ENCODE data around the gene CTBP2.

The CTBP2 gene

DNA sequence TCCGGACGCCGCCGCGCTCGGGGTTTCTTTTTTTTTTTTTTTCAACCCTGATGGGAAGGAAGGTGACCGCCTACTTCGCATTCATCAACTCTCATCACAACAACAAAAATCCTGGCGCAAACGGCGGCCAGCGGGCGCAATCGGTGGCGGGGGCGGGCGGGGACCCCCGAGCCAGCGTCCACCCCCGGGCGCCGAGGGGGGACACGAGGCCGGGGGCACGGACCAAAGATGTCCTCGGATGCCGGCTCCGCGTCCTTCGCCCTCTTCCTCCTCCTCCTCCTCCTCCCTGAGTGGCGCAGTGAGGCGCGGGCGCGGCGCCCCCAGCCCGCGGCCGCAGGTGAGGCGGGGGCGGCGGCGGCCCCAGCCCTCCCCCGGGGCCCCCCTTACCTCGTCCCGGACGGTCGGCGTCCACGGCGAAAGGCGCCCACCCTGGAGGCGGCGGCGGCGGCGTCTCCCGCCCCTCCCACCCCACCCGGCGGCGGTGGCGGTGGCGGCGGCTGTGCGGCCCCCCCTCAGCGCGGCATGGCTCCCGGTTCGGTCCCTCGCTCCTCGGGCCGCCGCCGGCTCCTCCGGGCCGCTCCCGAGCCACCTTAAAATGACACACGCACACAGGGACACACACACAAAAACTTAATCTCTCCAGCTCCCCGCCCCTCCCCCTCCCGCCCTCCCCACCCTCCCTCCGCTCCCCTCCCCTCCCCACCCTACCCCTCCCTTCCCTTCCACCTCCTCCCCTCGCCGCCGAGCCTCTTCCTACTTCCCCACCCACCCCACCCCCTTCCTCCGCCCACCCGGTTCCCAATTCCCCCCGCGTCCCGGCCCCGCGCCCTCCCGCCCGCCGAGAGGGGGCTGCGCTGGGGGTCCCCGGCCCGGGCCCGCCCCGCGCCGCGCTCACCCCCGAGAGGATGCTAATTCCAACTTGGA is at the start of gene CTBP2:
CTBP2 (minus strand) TSS at position 632 of the 924 bp plus-strand sequence.
- no peak for DNase-seq (ENCODE audit: low spot score)

GRCh38 chr10:125209591-125210355 is 49.4 kb upstream of the CTBP2 start:
- DNase-seq (ENCODE audit: low spot score): peak; percentile 50

DNA sequence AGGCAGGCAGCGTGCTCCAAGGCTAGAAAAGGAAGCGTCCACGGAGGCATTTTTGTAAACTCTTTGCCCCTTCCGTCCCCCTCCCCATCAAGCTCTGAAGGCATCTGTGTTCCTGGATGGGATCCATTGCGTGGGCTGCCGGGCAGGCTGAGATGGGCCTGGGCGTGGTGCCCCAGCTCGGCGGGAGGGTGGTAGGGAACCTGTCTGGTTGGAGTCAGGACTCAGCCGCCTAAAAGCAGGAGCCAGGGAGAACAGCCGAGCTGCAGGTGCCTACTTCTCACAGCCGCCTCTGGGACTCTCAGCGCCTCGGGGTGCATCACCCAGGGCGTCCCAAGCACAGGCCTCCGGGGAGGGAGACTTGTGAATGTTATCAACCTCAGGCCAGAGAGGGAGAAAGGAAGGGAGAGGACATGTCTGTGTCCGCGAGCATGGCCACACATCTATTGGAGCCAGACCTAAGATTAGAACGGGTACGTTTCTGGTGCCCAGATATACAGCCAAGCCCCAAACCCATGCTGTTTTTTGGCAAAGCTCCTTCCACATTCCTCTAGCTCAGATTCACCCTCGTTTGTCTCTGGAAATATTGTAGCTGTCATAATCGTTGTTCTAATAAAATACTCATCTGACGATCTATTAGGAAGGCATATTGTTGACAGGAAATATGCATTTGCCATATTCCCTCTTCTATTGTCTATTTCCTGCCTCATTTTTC is 48.6 kb upstream of the CTBP2 start:
- DNase-seq (ENCODE audit: low spot score): no peak

DNA sequence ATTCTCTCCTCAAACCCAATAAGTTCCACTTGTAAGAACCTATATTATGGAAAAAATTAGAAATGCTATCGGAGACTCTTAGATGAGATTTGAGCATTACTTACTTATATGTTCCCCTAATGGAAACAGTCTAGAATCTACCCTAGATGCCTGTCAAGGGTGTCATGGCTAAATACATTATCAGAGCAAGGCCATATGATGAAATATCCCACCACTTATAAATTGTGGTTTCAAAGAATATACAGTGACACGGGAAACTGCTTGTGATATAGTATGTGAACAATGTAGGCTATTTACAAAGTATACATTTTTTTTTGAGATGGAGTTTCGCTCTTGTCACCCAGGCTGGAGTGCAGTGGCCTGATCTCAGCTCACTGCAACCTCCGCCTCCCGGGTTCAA is 46.3 kb upstream of the CTBP2 start:
- no peak for DNase-seq (ENCODE audit: low spot score)

DNA sequence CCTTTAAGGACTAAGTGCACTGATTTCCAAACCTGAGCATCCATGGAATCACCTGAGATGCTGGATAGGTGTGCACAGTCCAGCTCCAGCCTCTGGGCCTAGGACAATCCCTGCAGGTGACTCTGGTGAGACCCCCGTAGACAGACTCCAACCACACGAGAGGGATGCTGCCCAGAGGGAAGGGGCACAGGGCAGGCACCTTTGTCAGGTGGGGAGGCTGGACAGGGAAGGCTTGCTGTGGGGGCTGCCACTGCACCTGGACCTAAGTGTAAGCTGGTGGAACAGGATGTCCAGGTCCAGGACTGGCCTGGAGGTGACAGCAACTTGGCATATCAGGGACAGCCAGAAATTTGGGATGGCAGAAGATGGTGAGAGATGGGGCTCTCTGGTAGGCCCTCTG is 45.1 kb upstream of the CTBP2 start:
- no peak for DNase-seq (ENCODE audit: low spot score)

- no peak for DNase-seq (ENCODE audit: low spot score)
Measured at GRCh38 chr10:125204400-125204799, 44.0 kb upstream of the CTBP2 start.

DNA sequence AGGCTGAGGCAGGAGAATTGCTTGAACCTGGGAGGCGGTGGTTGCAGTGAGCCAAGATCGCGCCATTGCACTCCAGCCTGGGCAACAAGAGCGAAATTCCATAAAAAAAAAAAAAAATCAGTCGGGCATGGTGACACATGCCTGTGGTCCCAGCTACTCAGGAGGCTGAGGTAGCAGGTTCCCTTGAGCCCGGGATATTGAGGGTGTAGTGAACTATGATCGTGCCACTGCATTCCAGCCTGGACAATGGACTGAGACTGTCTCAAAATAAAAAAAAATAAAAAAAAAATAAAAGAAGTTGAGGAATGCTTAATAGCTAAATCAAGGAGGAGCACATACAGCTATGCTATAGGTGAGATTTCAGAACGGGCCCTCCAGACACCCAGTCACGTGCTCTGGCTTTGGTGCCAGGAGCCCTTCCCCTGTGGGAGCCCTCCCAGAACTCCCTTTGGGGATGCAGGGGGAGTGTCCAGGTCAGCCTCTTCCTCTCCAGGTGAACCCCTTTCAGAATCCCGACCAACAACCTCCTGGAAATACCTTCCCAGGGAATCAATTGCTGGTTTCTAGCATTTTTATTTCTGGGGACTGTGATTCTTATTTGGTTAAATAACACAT is 42.9 kb upstream of the CTBP2 start:
- no peak for DNase-seq (ENCODE audit: low spot score)

DNA sequence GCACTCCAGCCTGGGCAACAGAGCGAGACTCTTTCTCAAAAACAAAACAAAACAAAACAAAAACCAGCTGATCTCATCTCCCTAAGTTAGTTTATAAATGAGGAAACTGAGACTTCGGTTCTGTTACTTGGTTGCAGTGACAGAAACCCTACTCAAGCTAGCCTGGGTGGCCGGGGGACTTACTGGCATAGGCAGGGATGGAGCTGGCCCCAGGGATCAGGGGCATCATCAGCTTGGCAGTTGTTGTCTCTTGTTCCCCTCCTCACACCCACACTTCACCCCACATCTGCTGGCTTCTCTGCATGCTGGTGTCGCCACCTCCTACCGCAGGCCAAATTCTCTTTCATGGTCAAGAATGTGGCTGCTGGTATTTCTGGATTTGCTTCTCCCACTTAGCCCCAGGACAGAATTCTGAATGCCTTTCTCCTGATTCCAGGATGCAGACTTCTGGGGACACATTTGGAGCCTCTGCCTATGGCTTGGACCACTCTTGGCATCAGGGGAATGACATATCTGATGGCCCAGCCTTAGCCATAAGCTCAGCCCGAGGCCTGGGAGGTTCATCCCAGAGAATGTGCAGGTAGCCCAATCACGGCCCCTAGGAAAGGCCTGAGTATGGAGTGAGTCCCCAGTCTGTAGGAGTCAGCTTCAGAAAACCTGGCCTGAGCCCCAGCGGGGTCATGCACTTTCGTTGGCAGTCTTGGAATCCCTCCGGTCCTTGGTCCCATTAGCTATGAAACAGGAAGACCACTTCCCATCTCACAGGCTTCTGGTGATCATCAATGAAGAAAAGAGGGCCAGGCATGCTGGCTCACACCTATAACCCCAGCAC is 41.6 kb upstream of the CTBP2 start:
- DNase-seq (ENCODE audit: low spot score): no peak

DNA sequence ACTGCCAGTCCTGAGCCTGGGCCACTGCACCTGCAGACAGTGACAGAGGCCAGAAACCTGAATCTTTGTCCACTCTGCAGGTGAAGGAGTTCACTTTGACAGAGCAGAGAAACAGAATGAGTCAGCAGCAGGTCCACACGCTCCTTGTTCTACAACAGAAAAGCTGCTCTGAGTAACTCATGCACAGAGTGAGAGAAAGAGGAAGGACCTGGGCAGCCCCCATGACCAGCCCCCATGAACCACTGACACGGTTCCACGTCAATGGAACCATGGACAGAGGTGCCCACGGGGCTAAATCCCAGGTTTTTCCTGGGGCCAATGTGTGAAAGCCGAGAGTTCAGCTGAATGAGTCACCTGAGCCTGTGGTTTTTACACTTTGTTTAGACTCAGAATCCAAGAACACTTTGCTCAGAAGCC is 40.8 kb upstream of the CTBP2 start:
- DNase-seq (ENCODE audit: low spot score): no peak

DNA sequence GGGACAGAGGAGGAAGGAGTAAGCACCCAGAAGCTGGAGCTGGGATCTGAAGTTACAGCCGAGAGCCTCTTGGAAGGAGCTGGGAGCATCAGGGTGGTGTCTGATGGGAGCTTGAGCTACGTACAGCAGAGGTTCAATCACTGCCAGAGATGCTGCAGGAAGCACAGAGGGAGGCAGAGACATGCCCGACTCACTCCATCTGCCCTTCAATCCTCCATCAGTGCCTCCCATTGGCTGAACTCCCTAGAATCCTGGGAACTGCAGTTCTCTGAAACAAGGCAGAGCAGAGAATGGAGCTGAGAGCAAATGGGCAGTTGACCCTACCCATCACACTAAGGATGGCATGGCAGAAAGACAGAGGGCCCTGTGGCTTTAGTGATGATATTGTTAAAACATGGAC is 40.0 kb upstream of the CTBP2 start:
- no peak for DNase-seq (ENCODE audit: low spot score)

DNA sequence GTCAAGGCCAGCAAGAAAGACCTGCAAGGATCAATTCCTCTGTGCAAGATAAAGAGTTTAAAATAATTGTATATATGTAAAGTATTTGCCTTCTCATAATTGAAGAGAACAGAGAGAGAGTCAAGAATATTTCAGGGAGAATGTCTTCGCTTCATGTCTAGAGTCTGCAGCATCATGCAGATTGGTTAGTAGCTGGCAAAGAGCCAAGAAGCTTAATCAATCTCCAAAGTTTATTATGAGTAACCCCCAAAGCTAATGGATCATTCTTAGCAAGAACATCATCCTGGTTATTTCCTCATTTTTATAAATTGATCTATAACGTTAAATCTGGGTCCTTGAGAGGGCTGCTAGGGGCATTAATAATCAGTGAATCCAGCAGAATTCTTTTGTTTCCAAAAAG is 38.9 kb upstream of the CTBP2 start:
- no peak for DNase-seq (ENCODE audit: low spot score)

- DNase-seq (ENCODE audit: low spot score): no peak
Measured at GRCh38 chr10:125194814-125195213, 34.5 kb upstream of the CTBP2 start.

DNA sequence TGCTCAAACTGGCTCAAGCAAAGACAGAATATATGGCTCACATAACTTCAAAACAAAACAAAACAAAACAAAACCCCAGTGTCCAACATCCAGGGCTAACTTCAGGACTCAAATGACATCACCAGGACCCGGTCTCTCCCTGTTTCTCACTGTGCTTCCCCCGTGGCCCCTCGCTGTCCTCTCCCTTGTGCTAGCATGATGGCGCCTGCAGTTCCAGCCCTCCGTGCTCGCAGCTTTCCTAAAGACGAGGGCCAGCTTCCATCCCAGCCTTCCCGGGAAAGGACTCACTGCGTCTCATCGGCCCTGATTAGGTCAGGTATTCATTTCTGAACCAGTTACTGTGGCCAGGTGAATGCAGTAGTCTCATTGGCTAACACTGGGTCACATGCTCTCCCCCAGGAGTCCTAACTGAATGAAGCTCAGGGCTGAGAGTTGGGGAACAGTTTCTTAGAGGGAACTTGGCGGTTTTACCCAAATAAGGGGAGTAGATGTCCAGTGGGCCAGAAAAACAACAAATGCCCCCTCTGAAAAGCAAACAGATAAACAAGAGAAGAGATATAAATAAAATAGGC is 33.0 kb upstream of the CTBP2 start:
- no peak for DNase-seq (ENCODE audit: low spot score)

DNA sequence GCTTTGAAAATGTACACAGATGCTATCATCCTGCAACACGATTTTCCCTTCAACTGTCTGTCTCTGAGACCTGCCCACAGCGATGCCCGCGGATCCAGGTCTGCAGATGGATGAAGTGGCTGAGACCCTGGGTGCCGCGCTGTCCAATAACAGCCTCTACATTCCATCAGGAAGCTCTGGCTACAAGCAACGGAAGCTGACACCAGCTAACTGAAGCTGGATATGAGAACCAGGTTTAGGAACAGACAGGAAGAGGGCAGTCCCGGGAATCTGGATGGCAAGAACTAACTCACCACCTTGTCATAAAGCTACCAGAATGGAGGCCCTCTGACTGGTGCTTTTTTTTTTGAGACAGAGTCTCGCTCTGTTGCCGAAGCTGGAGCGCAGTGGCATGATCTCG is 32.3 kb upstream of the CTBP2 start:
- no peak for DNase-seq (ENCODE audit: low spot score)

GRCh38 chr10:125192005-125192404 is 31.6 kb upstream of the CTBP2 start:
- DNase-seq (ENCODE audit: low spot score): no peak

DNA sequence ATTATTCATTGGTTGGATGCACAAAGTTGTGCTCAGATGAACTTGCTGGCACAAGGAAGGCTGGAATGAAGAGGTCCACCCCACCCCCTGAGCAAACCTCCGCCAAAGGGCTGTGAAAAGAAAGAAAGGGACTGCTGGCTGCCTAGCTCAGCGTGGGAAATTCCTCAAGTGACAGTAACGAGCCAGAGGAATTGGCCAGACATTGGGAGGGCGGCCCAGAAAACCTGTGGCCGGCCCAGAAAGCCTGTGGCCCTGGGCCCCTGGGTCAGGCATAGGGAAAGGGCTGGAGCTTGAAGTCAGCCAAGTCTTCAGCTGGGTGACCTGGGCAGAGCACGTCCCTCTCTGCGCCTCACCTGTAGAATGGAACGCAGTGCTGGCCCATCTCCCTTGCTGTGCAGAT is 30.6 kb upstream of the CTBP2 start:
- DNase-seq (ENCODE audit: low spot score): no peak

GRCh38 chr10:125190414-125190813 is 30.1 kb upstream of the CTBP2 start:
- DNase-seq (ENCODE audit: low spot score): peak; percentile 23

DNA sequence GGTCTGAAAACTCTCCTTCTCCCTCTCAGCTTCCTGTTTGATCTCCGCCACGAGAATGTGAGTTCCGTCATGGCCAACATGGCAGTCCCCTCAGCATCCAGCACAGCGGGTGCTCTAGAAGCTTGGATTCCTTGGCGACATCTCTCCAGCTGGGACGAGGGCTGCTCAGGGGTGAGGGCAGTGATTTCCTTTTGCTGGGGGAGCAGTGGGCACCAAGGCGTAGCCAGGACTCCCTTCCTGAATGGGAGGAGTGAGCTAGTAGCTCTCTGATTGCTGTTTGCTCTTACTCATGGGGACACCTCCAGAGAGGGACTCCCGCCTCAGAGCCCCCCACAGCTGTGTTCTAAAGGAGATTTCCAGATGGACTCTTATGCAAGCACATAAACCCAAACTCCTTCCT is 28.8 kb upstream of the CTBP2 start:
- DNase-seq (ENCODE audit: low spot score): no peak

- DNase-seq (ENCODE audit: low spot score): no peak
Measured at GRCh38 chr10:125187238-125188194, 27.2 kb upstream of the CTBP2 start.
